GM18868 (cell line): ENCODE measurements around the gene CDY2B.
"Not testable (repeated sequence)": the region's sequence is repeated elsewhere in the genome, so short reads cannot be mapped to it uniquely, and the experiment has no call there.

Experiments used
- ATAC-seq: cut with Tn5 transposase; IDR thresholded peaks from one replicate; pipeline ENCODE4 v1.9.1; 2021; ENCODE audit warnings: mild to moderate bottlenecking, moderate library complexity; ENCODE audit not compliant: unreplicated experiment

Gene CDY2B, protein sequence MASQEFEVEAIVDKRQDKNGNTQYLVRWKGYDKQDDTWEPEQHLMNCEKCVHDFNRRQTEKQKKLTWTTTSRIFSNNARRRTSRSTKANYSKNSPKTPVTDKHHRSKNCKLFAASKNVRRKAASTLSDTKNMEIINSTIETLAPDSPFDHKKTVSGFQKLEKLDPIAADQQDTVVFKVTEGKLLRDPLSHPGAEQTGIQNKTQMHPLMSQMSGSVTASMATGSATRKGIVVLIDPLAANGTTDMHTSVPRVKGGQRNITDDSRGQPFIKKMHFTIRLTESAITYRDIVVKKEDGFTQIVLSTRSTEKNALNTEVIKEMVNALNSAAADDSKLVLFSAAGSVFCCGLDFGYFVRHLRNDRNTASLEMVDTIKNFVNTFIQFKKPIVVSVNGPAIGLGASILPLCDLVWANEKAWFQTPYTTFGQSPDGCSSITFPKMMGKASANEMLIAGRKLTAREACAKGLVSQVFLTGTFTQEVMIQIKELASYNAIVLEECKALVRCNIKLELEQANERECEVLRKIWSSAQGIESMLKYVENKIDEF

DNA sequence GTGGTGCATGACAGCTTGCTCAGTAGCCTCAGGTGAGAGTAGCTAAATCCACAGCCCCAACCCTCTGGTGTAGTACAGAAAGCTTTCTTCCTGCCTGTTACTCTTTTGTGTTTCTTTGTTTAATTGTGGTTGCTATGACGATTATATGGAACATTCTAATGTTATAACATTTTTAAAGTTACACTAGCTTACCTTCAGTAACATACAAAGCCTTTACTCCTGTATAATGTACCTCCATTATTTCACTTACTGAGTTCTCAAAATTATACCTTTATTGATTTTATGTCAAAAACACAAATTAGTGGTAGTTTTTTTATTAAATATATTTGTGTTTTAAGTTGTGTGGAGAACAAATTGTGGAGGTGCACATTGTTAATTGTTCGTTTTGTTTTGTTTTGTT is at the start of gene CDY2B:
Gene CDY2B, minus strand, starts transcription at position 101 of the 400 bp plus-strand sequence. CDS start 328 bp downstream, outside the sequence.
- not testable (repeated sequence) for ATAC-seq

DNA sequence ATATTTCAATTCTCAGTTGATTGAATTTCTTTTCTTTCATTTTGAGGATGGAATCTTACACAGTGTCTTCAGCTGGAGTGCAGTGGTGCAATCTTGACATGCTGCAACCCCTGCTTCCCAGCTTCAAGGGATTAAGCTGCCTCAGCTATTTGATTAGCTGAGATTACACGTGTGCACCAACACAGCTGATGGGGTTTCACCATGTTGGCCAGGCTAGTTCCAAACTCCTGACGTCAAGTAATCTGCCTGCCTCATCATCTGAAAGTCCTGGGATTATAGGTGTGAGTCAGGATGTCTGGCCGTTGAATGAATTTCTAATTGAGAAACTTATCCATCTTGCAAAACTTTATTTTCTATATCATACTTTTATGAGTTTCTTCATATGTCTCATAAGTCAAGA is 28.0 kb upstream of the CDY2B start:
- not testable (repeated sequence) for ATAC-seq

DNA sequence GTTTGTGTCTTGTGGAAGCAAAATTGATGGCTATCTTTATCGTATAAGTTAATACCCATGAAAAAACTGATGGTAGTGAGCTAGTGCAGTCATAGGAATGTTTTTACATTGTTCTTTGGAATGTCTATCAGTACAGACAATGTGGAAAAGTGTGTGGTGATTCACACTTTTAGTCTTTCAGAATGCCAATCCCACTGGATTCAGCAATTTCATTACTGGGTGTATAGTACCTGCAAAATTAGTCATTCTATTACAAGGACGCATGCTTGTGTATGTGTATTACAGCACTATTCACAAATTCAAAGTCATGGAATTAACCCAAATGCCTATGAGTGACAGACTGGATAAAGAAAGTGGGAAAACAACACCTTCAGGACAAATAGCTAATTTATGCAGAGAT is 27.3 kb upstream of the CDY2B start:
- not testable (repeated sequence) for ATAC-seq

DNA sequence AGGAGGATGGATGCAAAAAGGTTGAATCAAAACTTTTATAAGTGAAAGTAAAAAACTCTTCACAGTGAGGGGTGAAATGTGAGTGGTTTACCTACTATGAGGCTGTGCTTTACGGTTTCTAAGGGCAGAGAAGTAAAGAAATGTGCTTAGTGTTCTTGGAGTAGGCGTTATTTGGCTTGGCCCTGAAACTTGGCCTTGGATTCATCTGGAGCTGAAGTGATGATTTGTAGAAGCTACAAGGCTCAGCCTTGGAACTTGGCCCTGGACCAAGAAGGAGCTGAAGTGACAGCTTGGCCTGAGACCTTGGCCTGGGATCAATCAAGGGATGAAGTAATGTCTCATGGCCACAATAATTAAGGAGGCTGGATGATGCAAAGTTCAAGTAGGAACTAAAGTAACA is 1.7 kb upstream of the CDY2B start:
- not testable (repeated sequence) for ATAC-seq

DNA sequence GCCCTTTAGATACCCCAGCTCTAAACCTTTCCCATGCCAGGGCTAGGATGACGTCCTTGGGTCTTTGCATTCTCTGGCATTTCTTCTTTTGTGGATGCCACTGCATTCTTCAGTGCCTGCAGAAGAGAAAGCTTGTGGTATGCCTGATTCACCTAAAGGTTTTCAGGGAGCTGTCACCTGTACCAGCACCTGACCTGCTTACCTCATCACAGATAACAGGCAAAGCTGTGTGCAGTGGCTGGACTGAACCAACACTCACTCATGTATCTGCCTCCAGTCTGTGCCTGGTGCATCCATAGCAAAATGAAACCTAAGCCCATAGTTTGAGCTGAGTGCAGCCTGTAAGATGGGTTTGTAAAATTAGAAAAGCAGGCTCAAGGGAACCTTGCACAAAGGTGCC is 3.3 kb downstream of the CDY2B start:
- not testable (repeated sequence) for ATAC-seq

DNA sequence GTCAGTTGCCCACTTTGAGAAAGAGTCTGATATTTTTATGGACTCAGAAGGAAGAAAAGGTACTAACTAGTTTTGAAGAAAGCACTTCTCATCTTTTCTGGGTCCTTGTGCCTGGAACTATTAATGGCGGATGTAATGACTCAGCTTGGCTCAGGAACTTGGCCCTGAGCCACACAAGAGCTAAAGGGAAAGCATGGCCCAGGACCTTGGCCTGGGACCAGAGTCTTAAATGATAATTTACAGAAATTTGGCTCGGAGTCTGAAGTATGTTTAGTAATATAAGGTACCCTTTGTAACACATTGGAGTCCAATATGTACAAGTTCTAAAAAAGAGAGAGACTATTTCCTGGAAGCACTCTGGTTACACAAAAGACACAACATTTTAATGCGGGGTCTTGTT is 4.6 kb downstream of the CDY2B start:
- ATAC-seq = not testable (repeated sequence)

DNA sequence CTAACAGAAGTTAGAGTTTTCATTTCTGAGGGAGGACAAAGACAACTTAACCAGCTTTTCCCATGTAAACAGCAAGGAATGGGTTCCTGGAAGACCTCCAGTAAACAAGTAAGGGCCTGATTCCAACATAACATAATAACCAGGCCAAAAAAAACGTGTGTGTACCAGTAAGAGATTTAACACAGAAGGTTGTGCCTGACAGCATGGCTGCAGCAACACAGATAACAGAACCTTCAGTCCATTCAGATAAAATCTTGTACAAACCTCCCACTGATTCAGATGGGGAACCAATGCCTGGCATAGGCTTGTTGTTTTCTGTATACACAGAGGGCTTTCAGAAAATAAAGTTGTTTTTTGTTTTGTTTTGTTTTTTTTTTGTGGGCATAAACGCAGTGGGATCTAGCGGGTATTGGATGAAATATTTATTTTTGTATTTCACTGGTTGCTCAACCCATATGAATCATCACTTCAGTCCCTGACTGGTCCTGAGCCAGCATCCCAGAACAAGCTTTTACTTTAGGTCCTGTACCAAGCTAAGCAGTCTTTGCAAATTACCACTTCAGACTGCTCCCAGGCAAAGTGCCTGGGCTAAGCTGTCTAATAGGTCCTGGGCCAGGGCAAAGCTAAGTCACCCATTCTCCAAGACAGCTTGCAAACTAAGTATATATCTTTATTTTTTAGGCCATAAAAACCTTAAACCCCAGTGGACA is 8.7 kb downstream of the CDY2B start:
- not testable (repeated sequence) for ATAC-seq

DNA sequence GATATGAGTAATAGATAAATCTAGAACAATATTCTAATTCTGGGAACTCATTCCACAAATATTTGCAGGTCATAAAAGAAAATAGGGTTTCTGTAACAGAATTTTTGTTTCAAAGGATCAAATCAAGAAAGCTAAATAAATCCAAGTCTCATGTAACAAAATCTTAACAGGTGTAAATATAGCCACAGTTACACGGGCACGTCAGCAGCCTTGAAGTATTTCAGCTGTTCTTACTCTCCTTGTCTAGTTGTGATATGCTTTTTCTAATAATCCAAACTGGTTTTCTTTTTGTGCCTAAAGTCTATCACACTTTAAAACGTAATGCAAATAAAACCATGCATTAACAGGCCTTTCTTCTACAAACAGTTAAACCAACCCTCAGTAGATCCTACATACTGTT is 9.3 kb downstream of the CDY2B start:
- ATAC-seq = not testable (repeated sequence)

DNA sequence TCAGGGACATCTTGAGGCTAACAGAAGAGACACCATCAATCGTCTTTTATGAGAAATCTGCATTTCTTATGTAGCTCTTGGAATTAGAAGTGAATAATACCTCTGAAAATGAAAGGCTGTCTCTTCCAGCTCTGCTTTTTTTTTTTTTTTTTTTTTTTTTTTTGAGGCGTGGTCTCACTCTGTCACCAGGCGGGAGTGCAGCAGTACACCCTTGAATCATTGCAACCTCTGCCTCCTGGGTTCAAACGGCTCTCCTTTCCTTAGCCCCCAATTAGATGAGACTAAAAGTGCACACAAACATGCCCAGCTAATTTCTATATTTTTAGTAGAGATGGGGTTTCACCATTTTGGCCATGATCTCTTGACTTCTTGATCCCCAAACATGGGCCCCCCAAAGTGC is 12.2 kb downstream of the CDY2B start:
- not testable (repeated sequence) for ATAC-seq

DNA sequence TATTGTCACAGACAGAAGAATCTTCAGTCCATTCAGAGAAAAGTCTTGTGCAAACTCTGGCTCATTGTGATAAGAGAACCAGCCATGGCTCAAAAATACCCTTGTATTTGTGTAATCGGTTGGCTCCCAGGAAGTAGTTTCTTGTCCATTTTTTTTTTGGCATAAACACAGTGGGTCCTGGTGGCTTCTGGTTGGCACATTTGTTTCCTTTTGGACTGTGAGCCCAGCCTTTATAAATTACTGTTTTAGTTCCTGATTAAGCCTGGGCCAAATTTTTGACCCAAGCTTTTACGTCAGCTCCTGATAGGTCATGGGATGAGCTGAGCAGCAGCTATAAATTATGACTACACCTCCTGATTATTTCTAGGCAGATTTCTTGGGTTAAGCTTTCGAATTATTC is 19.4 kb downstream of the CDY2B start:
- ATAC-seq = not testable (repeated sequence)

DNA sequence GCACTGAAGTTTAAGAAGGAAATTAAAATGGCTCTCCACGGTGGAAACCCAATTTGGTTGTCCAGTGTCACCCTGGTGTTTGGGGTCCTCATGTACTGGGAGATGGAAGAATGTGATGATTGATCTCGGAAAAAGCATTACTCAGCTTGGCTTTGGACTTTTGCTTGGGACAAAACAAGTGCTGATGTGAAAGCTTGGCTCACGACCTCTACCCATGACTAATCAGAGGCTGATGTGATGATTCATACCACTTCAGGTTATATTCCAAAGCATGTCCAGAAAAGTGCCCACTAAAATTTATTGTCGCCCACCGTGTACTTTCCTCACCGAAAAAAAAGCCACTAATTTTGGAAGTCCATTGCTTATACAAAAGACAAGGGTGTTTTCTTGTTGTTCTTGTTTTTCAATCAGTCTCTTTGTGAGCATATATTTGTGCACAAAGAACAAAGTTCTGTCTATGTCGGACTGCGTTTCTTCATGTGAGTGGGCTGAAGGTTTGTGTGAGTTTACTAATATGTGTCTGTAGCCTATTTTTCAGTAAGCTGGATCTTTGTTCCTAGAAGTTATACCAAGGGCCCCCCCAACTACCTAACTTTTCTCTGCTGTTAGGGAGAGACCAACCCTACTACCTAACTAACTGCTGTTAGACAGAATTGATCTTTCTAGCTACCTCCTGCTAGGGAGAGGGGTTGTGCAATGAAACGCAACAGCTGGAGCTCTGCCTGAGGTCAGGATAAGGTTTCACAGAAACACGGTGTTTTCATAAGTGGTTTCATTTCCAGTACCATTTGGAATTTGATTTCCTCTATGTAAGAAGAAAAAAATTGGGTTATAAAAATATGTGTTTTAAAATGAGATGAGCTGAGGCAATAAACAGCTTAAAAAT is 22.8 kb downstream of the CDY2B start:
- not testable (repeated sequence) for ATAC-seq

DNA sequence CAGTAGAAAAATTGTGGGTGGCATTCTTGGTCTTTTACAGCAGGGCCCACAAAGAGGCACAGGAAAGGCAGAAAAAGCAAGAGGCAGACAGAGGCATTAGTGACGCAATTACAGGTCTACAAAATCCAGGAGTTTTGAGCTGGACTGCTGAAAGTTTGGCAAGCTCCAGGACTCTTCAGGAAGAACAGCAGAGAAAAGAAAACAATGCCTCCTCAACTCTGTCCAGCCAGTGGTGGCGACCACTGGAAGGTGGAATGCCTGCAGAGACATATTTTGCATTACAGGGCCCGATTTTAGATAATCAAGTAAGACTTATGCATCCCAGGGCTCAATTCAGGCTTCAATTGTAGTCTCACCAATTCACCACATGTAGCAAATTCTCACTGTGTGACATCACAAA is 23.5 kb downstream of the CDY2B start:
- not testable (repeated sequence) for ATAC-seq

DNA sequence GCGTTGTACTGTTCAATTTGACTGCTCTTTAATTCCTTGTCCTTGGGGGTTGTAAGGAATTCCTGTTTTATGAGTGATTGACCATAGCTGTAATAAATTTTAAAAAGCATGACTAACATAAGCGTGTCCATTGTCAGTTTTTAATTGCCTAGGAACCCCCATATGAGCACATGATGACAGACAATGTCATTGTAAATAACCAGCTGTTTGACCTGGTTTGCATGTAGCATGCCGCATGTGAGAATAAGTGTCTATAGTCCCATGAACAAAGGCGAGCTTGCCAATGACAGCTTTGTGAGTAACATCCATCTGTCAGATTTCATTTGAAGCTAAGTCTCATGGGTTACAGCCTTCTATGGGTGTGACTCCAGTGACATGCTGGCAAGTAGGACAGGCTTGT is 30.9 kb downstream of the CDY2B start:
- ATAC-seq = not testable (repeated sequence)

DNA sequence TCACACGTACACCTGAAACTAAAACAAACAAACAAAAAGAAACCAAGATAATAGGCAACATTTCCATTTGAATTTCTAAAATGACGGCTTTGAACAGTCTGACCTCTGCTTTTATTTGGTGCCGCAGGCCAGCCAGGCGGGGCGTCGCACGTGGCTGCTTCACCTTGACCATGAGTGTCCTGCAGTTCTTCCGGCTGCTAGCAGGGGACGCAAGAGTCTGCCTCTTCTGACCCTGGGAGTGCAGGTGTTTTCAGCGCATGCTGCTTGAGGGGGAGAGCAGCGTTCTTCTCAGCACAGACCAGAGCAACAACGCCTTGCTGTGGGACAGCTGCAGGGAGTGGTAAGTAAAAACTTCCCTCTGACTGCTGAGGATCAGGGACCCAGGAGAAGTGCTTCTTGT is 47.9 kb downstream of the CDY2B start:
- ATAC-seq = not testable (repeated sequence)
